ENCODE results near the gene NOL3. TPM values are rescaled to one million over a fixed set of nuclear protein-coding genes. Genes with fewer than 3 reads are reported as not detected.
A peak's percentile ranks its signal among the peaks of the same experiment; 100 is the strongest.

The NOL3 gene
- total and polyA plus RNA-seq, 3 donors from 2014 or later = 11.8 to 34.9 (median 16.2) TPM

DNA sequence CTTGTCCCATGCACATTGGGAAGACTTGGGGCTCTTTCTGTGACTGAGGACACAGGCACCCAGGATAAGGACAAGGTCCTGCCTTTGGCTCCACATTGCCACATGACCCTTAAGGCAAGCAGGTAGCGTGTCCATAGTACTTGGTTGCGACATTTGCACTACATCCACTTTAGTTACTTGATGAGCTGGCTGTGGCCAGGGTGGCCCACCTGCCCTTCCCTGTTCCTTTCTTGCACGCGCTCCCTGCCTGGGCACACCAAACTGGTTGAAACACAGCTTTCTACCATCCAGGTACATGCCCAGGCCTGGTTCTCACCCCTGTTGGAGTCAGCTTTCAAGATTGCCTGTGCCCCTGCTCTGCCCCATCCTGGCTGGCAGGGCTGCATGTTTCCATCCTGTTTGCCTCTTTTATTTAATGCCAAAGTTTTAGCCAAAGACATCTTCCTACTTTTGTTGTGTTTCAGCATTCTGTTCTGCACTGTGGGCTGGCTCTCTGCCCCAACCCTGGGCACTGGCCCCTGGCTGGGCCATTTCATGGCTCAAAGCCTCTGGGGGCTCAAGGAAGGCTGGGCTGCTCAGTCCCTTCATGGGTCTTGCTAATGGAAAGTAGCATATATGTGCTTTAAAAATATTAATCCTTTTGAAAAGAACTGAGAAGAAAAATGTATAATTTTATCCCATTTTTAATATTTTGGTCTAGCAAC is 22.7 kb upstream of the NOL3 start:
- no peaks in the 10 kb centered on the region for H3K9me3 ChIP-seq
- peaks cover 5% of the 10 kb centered on the region for H3K4me1 ChIP-seq
- no peak for TF ChIP-seq POLR2A (IDR thresholded peaks at IDR 0.05)
- TF ChIP-seq, protein P1, sequence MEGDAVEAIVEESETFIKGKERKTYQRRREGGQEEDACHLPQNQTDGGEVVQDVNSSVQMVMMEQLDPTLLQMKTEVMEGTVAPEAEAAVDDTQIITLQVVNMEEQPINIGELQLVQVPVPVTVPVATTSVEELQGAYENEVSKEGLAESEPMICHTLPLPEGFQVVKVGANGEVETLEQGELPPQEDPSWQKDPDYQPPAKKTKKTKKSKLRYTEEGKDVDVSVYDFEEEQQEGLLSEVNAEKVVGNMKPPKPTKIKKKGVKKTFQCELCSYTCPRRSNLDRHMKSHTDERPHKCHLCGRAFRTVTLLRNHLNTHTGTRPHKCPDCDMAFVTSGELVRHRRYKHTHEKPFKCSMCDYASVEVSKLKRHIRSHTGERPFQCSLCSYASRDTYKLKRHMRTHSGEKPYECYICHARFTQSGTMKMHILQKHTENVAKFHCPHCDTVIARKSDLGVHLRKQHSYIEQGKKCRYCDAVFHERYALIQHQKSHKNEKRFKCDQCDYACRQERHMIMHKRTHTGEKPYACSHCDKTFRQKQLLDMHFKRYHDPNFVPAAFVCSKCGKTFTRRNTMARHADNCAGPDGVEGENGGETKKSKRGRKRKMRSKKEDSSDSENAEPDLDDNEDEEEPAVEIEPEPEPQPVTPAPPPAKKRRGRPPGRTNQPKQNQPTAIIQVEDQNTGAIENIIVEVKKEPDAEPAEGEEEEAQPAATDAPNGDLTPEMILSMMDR (IDR thresholded peaks at IDR 0.05) = no peak
- no peaks in the 10 kb centered on the region for H3K27me3 ChIP-seq
- H3K27ac ChIP-seq = no peak overlapping the region
- no peaks in the 10 kb centered on the region for H3K36me3 ChIP-seq (ENCODE audit: low read depth, missing control alignments)
- intact Hi-C loops (cut with DNase I; ENCODE audit: low total_unique reads) = no loop called here
- no peak for DNase-seq
- H3K4me3 ChIP-seq = no peak overlapping the region
- 95 to 100% methylated on average over 4 of the region's 4 CpGs for WGBS, 2 donors

DNA sequence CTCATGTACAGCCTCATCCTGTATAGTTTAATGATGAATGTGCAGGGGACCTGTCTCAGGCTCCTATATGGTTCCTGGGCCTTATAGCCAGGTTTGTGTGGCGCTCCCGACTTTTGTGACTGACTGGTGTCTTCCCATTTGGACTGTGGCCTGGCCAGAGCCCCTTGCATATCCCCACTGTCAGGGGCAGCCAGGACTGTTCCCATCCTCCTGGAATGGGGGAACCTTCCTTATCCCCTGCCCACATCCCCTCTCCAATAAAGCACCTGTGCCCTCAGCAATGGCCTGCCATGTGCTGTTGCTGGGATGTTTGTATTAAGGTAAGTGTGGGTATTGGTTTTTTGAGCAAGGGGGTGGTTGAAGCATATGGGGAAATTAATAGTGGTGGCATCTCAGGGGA is 22.1 kb upstream of the NOL3 start:
- Histone ChIP-seq H3K9me3 (no peaks in the 10 kb centered on the region), H3K27ac (no peak overlapping the region), H3K36me3 (ENCODE audit: low read depth, missing control alignments) (no peaks in the 10 kb centered on the region), H3K27me3 (no peaks in the 10 kb centered on the region), H3K4me1 (peaks cover 5% of the 10 kb centered on the region), H3K4me3 (no peak overlapping the region)
- no peak for DNase-seq
- intact Hi-C loops (cut with DNase I; ENCODE audit: low total_unique reads) = no loop called here
- TF ChIP-seq, protein P1 (IDR thresholded peaks at IDR 0.05) = no peak
- no peak for TF ChIP-seq POLR2A (IDR thresholded peaks at IDR 0.05)
- WGBS, 2 donors = 82 to 96% methylated on average over 2 of the region's 2 CpGs

- Histone ChIP-seq H3K9me3 (no peaks in the 10 kb centered on the region), H3K36me3 (ENCODE audit: low read depth, missing control alignments) (no peaks in the 10 kb centered on the region), H3K4me3 (peak overlapping the region in 1 of 2 donors; percentile 63), H3K4me1 (peaks cover 5% of the 10 kb centered on the region), H3K27me3 (no peaks in the 10 kb centered on the region), H3K27ac (no peak overlapping the region)
- 46 to 48% methylated on average over 7 to 11 of the region's 11 CpGs for WGBS, 2 donors
- no peak for TF ChIP-seq POLR2A (IDR thresholded peaks at IDR 0.05)
- TF ChIP-seq, protein P1 (IDR thresholded peaks at IDR 0.05) = no peak
- DNase-seq = no peak
- intact Hi-C loops (cut with DNase I; ENCODE audit: low total_unique reads) = no loop called here
Measured at GRCh38 chr16:67148656-67149275, 21.6 kb upstream of the NOL3 start.

DNA sequence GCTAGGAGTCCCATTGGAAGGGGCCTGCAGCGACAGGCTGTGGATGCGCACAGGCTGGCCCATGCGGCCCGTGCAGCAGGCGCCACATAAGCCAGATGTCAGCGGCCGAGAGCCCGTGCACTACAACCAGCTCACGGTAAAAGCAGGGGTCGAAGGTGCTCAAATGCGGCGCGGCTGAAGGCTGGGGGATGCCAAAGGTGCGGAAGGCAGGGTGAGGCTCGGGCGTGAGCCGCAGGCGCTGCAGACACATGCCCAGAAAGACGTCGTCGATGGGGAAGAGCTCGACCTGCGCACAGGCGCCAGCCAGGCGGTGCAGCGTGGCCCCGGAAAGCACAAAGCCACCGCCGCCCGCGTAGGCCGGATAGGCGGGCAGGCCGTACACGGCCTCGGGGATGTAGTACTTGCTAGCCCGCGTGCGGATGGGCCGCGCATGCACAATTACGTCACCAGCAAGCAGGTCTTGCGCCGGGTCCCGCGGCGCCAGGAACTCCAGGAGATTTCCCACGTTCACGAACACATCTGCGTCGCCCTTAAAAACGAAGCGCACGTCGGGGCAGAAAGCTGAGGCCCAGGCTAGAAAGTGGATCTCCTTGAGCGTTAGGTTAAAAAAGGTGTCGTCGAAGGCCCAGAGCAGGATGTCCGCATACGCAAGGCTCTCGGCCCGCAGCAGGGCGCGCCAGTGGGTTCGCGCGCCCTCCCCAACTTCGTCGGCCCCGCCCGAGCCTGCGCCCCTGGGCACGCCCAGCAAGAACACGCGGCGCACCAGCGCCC is 20.9 kb upstream of the NOL3 start:
- intact Hi-C loops (cut with DNase I; ENCODE audit: low total_unique reads) = no loop called here
- Histone ChIP-seq H3K27me3 (no peaks in the 10 kb centered on the region), H3K9me3 (no peaks in the 10 kb centered on the region), H3K4me3 (peak overlapping the region; percentile 63 to 64), H3K36me3 (ENCODE audit: low read depth, missing control alignments) (no peaks in the 10 kb centered on the region), H3K27ac (peak overlapping the region in 1 of 2 donors; percentile 94), H3K4me1 (peaks cover 5% of the 10 kb centered on the region)
- TF ChIP-seq, protein P1 (IDR thresholded peaks at IDR 0.05) = no peak
- TF ChIP-seq POLR2A (IDR thresholded peaks at IDR 0.05) = no peak
- no peak for DNase-seq
- 55 to 67% methylated on average over 46 to 71 of the region's 77 CpGs for WGBS, 2 donors
